K562 (cell line): Measurements from ENCODE around the gene IARS1. TPM values are rescaled to one million over a fixed set of nuclear protein-coding genes. Genes with fewer than 3 reads are reported as not detected.

Experiments
- E2F4 ChIP-seq: sonication (generic); formaldehyde crosslinking; IDR thresholded peaks from 2 replicates; pipeline ENCODE4 v1.8.0; 2022; ENCODE audit warnings: mild to moderate bottlenecking, low read depth, missing genetic modification reagents
- GABPA ChIP-seq: fragments of 200-800 bp; sonication (Bioruptor generic); conservative IDR thresholded peaks from 2 replicates; pipeline ENCODE4 v1.6.1; 2016; ENCODE audit warnings: low read depth, missing genetic modification characterization, missing compliant biosample characterization
- HBP1 ChIP-seq: fragments of 450-650 bp; formaldehyde crosslinking; IDR thresholded peaks from 2 replicates; pipeline ENCODE4 v1.4.0; 2022; ENCODE audit warnings: missing genetic modification characterization
- HDAC6 ChIP-seq: IDR thresholded peaks from 2 replicates; pipeline ENCODE4 v1.6.1; 2012; ENCODE audit warnings: low read depth, mild to moderate bottlenecking, control low read depth, inconsistent platforms, low read length, moderate library complexity
- HINFP ChIP-seq: fragments of 450-650 bp; conservative IDR thresholded peaks from 2 replicates; pipeline ENCODE4 v1.6.1; 2016; ENCODE audit warnings: missing genetic modification characterization, low read depth, mild to moderate bottlenecking, control low read depth, missing compliant biosample characterization
- LCOR ChIP-seq: sonication (generic); formaldehyde crosslinking; IDR thresholded peaks from 2 replicates; pipeline ENCODE4 v1.8.0; 2022; ENCODE audit warnings: mild to moderate bottlenecking, missing genetic modification reagents
- MECOM ChIP-seq: fragments of 250-450 bp; sonication (Bioruptor Pico); IDR thresholded peaks from 2 replicates; pipeline ENCODE4 v1.8.0; 2022; ENCODE audit warnings: inconsistent platforms
- MITF ChIP-seq: IDR thresholded peaks from 2 replicates; pipeline ENCODE4 v1.6.1; 2014; ENCODE audit warnings: antibody characterized with exemption
- RBM22 ChIP-seq: fragments of 200-400 bp; formaldehyde crosslinking; IDR thresholded peaks from 2 replicates; pipeline ENCODE4 v1.6.1; 2018; ENCODE audit warnings: low read length, low read depth; ENCODE audit not compliant: poor library complexity, severe bottlenecking
- RNF219 ChIP-seq: fragments of 250-450 bp; sonication (Bioruptor Pico); IDR thresholded peaks from 2 replicates; pipeline ENCODE4 v1.5.0; 2022; ENCODE audit warnings: mild to moderate bottlenecking
- TCF7 ChIP-seq: sonication (generic); IDR thresholded peaks from 2 replicates; pipeline ENCODE4 v1.6.1; 2016; ENCODE audit warnings: antibody characterized with exemption, borderline replicate concordance
- XRCC4 ChIP-seq: IDR thresholded peaks from one replicate; pipeline ENCODE4 v1.6.1; 2011; ENCODE audit not compliant: insufficient read depth, insufficient read length; ENCODE audit errors: extremely low read depth
- ZBTB26 ChIP-seq: fragments of 450-650 bp; formaldehyde crosslinking; IDR thresholded peaks from 2 replicates; pipeline ENCODE4 v1.4.0; 2022; ENCODE audit warnings: missing genetic modification characterization
- ZBTB49 ChIP-seq: sonication (generic); formaldehyde crosslinking; IDR thresholded peaks from 2 replicates; pipeline ENCODE4 v1.8.0; 2022; ENCODE audit warnings: missing genetic modification reagents, mild to moderate bottlenecking, borderline replicate concordance
- polyA plus RNA-seq, 8 experiments: library from polyadenylated mRNA; depleted of rRNA in 4 of 8; stranded (reverse) in 5 of 8; unstranded in 3 of 8; fragments of >200 nt; fragmentation: Nextera tagmentation in 2 of 8; fragmentation: Illumina TruSeq in 1 of 8; extraction: Ambion mirVana in 2 of 8; extraction: Trizol in 1 of 8; gene quantifications; 2 replicates each; pipeline versions ENCODE4 v1.2.1 to v1.2.3, GENCODE V29; 2011 to 2014; ENCODE audit warnings: inconsistent platforms in 1 of 8, missing spikeins in 1 of 8
- total RNA-seq, 7 experiments: library from RNA; depleted of rRNA in 6 of 7; stranded (reverse); fragments of >200 nt in 6 of 7; fragmentation: Illumina TruSeq in 2 of 7; extraction: Trizol in 2 of 7; gene quantifications; 2 replicates each; pipeline versions ENCODE4 v1.2.1 to v1.2.3, GENCODE V29; 2011 to 2021; ENCODE audit warnings: low replicate concordance in 1 of 7

Gene IARS1
- total and polyA plus RNA-seq, 9 of the 15 experiments (the other 6 are each of a cell fraction or from before 2014, with no cell fraction given), result 119 to 371 (median 234) TPM

GRCh38 chr9:92293452-92294296 is at the start of gene IARS1 (continued):
- TF ChIP-seq ZBTB49 (CRISPR knock-in tag), result no peak
- TF ChIP-seq HBP1 (CRISPR knock-in tag), result 0 out of 2 replicates have a peak, but pooled peaks have one; percentile 5
- TF ChIP-seq ZBTB26 (CRISPR knock-in tag), result no peak
- no peak for TF ChIP-seq RBM22
- TF ChIP-seq MITF, result 0 out of 2 replicates have a peak, but pooled peaks have one; percentile 24
- no peak for TF ChIP-seq XRCC4
- no peak; the same call in none of the 2 replicates for TF ChIP-seq GABPA (tag)
- no peak for TF ChIP-seq MECOM (CRISPR knock-in tag)
- TF ChIP-seq E2F4 (CRISPR knock-in tag), result no peak
- TF ChIP-seq LCOR, result peak; percentile 83
- TF ChIP-seq RNF219 (CRISPR knock-in tag), result no peak
- TF ChIP-seq HINFP (tag), result no peak
- no peak for TF ChIP-seq HDAC6
- TF ChIP-seq TCF7, result no peak
